Measurements from ENCODE around the gene COG2.

COG2 gene

GRCh38 chr1:230711245-230711644, 69.0 kb downstream of the COG2 start:
- no CpG with 5 or more reads among the region's 3 CpGs for WGBS (ENCODE audit: extremely low coverage, insufficient coverage, low lambda C conversion rate)
- Histone ChIP-seq H3K9ac (ENCODE audit: low read length) (no peak overlapping the region), H2AK5ac (ENCODE audit: low read length) (no peak overlapping the region), H3K79me1 (ENCODE audit: low read length) (no peaks in the 10 kb centered on the region), H3K56ac (ENCODE audit: low read length) (no peak overlapping the region), H3K27ac (ENCODE audit: low read depth, low read length) (no peak overlapping the region), H3K4me3 (ENCODE audit: low read length) (no peak overlapping the region), H2BK120ac (ENCODE audit: low read depth, low read length) (no peak overlapping the region), H2BK5ac (ENCODE audit: low read length) (no peak overlapping the region), H4K8ac (ENCODE audit: low read depth, low read length) (no peak overlapping the region), H2BK15ac (replicated peaks; ENCODE audit: low read depth) (no peak overlapping the region), H3K4me2 (ENCODE audit: low read length) (no peak overlapping the region), H3K4ac (ENCODE audit: low read depth, low read length) (no peak overlapping the region), H3K36me3 (ENCODE audit: control insufficient read depth, insufficient read depth, low read length) (no peaks in the 10 kb centered on the region), H3K27me3 (ENCODE audit: insufficient read depth, low read length, poor library complexity) (no peaks in the 10 kb centered on the region), H3K23ac (ENCODE audit: low read length) (no peak overlapping the region), H3K79me2 (ENCODE audit: control insufficient read depth, insufficient read depth, low read length) (no peaks in the 10 kb centered on the region), H4K5ac (ENCODE audit: low read length) (no peak overlapping the region), H3K18ac (ENCODE audit: low read length) (no peak overlapping the region), H3K4me1 (ENCODE audit: control insufficient read depth, low read depth, low read length) (no peaks in the 10 kb centered on the region)
- DNase-seq = no peak

GRCh38 chr1:230712470-230712942, 70.2 kb downstream of the COG2 start:
- H3K23ac ChIP-seq (ENCODE audit: low read length) = no peak overlapping the region
- no peak overlapping the region for H4K5ac ChIP-seq (ENCODE audit: low read length)
- no peak overlapping the region for H3K9ac ChIP-seq (ENCODE audit: low read length)
- no peak overlapping the region for H3K18ac ChIP-seq (ENCODE audit: low read length)
- no peak overlapping the region for H3K27ac ChIP-seq (ENCODE audit: low read depth, low read length)
- no peak for DNase-seq
- no peaks in the 10 kb centered on the region for H3K4me1 ChIP-seq (ENCODE audit: control insufficient read depth, low read depth, low read length)
- no peak overlapping the region for H2BK15ac ChIP-seq (replicated peaks; ENCODE audit: low read depth)
- no peak overlapping the region for H3K56ac ChIP-seq (ENCODE audit: low read length)
- H3K4me3 ChIP-seq (ENCODE audit: low read length) = no peak overlapping the region
- no peak overlapping the region for H2AK5ac ChIP-seq (ENCODE audit: low read length)
- no peak overlapping the region for H4K8ac ChIP-seq (ENCODE audit: low read depth, low read length)
- no peaks in the 10 kb centered on the region for H3K27me3 ChIP-seq (ENCODE audit: insufficient read depth, low read length, poor library complexity)
- no peak overlapping the region for H2BK5ac ChIP-seq (ENCODE audit: low read length)
- no CpG with 5 or more reads among the region's 17 CpGs for WGBS (ENCODE audit: extremely low coverage, insufficient coverage, low lambda C conversion rate)
- no peak overlapping the region for H3K4ac ChIP-seq (ENCODE audit: low read depth, low read length)
- H3K79me2 ChIP-seq (ENCODE audit: control insufficient read depth, insufficient read depth, low read length) = no peaks in the 10 kb centered on the region
- no peak overlapping the region for H3K4me2 ChIP-seq (ENCODE audit: low read length)
- no peaks in the 10 kb centered on the region for H3K36me3 ChIP-seq (ENCODE audit: control insufficient read depth, insufficient read depth, low read length)
- H2BK120ac ChIP-seq (ENCODE audit: low read depth, low read length) = no peak overlapping the region
- H3K79me1 ChIP-seq (ENCODE audit: low read length) = no peaks in the 10 kb centered on the region

DNA sequence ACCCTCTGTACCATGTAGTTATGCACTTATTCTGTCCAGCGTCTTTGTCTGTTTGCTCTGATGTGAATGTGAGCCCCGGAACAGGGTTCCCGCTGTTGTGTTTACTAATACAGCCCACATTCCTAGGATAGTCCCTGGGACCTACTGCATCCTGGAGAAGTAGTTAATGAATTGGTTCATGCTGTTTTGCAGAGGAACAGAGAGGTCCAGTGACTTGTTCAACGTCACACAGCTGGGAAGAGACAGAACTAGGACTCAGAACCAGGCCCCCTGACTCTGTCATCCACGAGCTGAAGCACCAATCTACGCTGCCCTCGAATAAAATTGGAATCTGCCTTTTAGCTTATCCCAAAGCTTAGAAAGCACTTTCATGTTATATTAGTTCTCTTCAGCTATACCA, 70.9 kb downstream of the COG2 start:
- Histone ChIP-seq H3K4ac (ENCODE audit: low read depth, low read length) (no peak overlapping the region), H2AK5ac (ENCODE audit: low read length) (no peak overlapping the region), H3K27ac (ENCODE audit: low read depth, low read length) (no peak overlapping the region), H3K23ac (ENCODE audit: low read length) (no peak overlapping the region), H3K56ac (ENCODE audit: low read length) (no peak overlapping the region), H3K4me1 (ENCODE audit: control insufficient read depth, low read depth, low read length) (no peaks in the 10 kb centered on the region), H3K36me3 (ENCODE audit: control insufficient read depth, insufficient read depth, low read length) (no peaks in the 10 kb centered on the region), H3K9ac (ENCODE audit: low read length) (no peak overlapping the region), H2BK5ac (ENCODE audit: low read length) (no peak overlapping the region), H4K5ac (ENCODE audit: low read length) (no peak overlapping the region), H3K18ac (ENCODE audit: low read length) (no peak overlapping the region), H3K79me1 (ENCODE audit: low read length) (no peaks in the 10 kb centered on the region), H2BK120ac (ENCODE audit: low read depth, low read length) (no peak overlapping the region), H4K8ac (ENCODE audit: low read depth, low read length) (no peak overlapping the region), H3K4me2 (ENCODE audit: low read length) (no peak overlapping the region), H2BK15ac (replicated peaks; ENCODE audit: low read depth) (no peak overlapping the region), H3K4me3 (ENCODE audit: low read length) (no peak overlapping the region), H3K27me3 (ENCODE audit: insufficient read depth, low read length, poor library complexity) (no peaks in the 10 kb centered on the region), H3K79me2 (ENCODE audit: control insufficient read depth, insufficient read depth, low read length) (no peaks in the 10 kb centered on the region)
- WGBS (ENCODE audit: extremely low coverage, insufficient coverage, low lambda C conversion rate) = no CpG with 5 or more reads among the region's 7 CpGs
- DNase-seq = no peak

- Histone ChIP-seq H2BK15ac (replicated peaks; ENCODE audit: low read depth) (no peak overlapping the region), H2AK5ac (ENCODE audit: low read length) (no peak overlapping the region), H3K23ac (ENCODE audit: low read length) (no peak overlapping the region), H3K27ac (ENCODE audit: low read depth, low read length) (no peak overlapping the region), H3K36me3 (ENCODE audit: control insufficient read depth, insufficient read depth, low read length) (no peaks in the 10 kb centered on the region), H3K79me1 (ENCODE audit: low read length) (no peaks in the 10 kb centered on the region), H3K4me3 (ENCODE audit: low read length) (no peak overlapping the region), H2BK5ac (ENCODE audit: low read length) (no peak overlapping the region), H3K79me2 (ENCODE audit: control insufficient read depth, insufficient read depth, low read length) (no peaks in the 10 kb centered on the region), H3K56ac (ENCODE audit: low read length) (no peak overlapping the region), H3K4me2 (ENCODE audit: low read length) (no peak overlapping the region), H3K9ac (ENCODE audit: low read length) (no peak overlapping the region), H3K27me3 (ENCODE audit: insufficient read depth, low read length, poor library complexity) (no peaks in the 10 kb centered on the region), H3K4me1 (ENCODE audit: control insufficient read depth, low read depth, low read length) (no peaks in the 10 kb centered on the region), H3K4ac (ENCODE audit: low read depth, low read length) (no peak overlapping the region), H3K18ac (ENCODE audit: low read length) (no peak overlapping the region), H2BK120ac (ENCODE audit: low read depth, low read length) (no peak overlapping the region), H4K5ac (ENCODE audit: low read length) (no peak overlapping the region), H4K8ac (ENCODE audit: low read depth, low read length) (no peak overlapping the region)
- WGBS (ENCODE audit: extremely low coverage, insufficient coverage, low lambda C conversion rate) = no CpG with 5 or more reads among the region's 8 CpGs
- no peak for DNase-seq
Measured at GRCh38 chr1:230713547-230713914, 71.2 kb downstream of the COG2 start.

GRCh38 chr1:230713915-230714764, 71.9 kb downstream of the COG2 start, which contains the start of gene AGT:
Gene AGT (minus strand): TSS chr1:230714122. CDS start chr1:230710823, 3,299 bp downstream.
- no CpG with 5 or more reads among the region's 24 CpGs for WGBS (ENCODE audit: extremely low coverage, insufficient coverage, low lambda C conversion rate)
- H3K27ac ChIP-seq (ENCODE audit: low read depth, low read length) = no peak within 1 kb of the TSS

More at GRCh38 chr1:230713915-230714764, 71.9 kb downstream of the COG2 start, which contains the start of gene AGT:
- Histone ChIP-seq H3K79me2 (ENCODE audit: control insufficient read depth, insufficient read depth, low read length) (no peaks in the 10 kb centered on the region), H3K4me2 (ENCODE audit: low read length) (no peak within 1 kb of the TSS), H3K23ac (ENCODE audit: low read length) (no peak within 1 kb of the TSS), H3K36me3 (ENCODE audit: control insufficient read depth, insufficient read depth, low read length) (no peaks in the 10 kb centered on the region), H3K4me1 (ENCODE audit: control insufficient read depth, low read depth, low read length) (no peaks in the 10 kb centered on the region), H3K79me1 (ENCODE audit: low read length) (no peaks in the 10 kb centered on the region), H4K5ac (ENCODE audit: low read length) (no peak within 1 kb of the TSS), H3K56ac (ENCODE audit: low read length) (no peak within 1 kb of the TSS), H2BK5ac (ENCODE audit: low read length) (no peak within 1 kb of the TSS), H2AK5ac (ENCODE audit: low read length) (no peak within 1 kb of the TSS), H3K27me3 (ENCODE audit: insufficient read depth, low read length, poor library complexity) (no peaks in the 10 kb centered on the region), H2BK120ac (ENCODE audit: low read depth, low read length) (no peak within 1 kb of the TSS), H2BK15ac (replicated peaks; ENCODE audit: low read depth) (no peak within 1 kb of the TSS), H4K8ac (ENCODE audit: low read depth, low read length) (no peak within 1 kb of the TSS), H3K4ac (ENCODE audit: low read depth, low read length) (no peak within 1 kb of the TSS), H3K18ac (ENCODE audit: low read length) (no peak within 1 kb of the TSS), H3K4me3 (ENCODE audit: low read length) (no peak within 1 kb of the TSS), H3K9ac (ENCODE audit: low read length) (no peak within 1 kb of the TSS)
- no peak for DNase-seq
